CD4-positive, alpha-beta T cell treated with Interleukin-4 for 4 hours (primary cell): ENCODE results near the gene NTNG1.

Source experiments
- DNase-seq: peaks from one replicate; pipeline ENCODE4 v3.0.0-alpha.2; 2020

Gene NTNG1

DNA sequence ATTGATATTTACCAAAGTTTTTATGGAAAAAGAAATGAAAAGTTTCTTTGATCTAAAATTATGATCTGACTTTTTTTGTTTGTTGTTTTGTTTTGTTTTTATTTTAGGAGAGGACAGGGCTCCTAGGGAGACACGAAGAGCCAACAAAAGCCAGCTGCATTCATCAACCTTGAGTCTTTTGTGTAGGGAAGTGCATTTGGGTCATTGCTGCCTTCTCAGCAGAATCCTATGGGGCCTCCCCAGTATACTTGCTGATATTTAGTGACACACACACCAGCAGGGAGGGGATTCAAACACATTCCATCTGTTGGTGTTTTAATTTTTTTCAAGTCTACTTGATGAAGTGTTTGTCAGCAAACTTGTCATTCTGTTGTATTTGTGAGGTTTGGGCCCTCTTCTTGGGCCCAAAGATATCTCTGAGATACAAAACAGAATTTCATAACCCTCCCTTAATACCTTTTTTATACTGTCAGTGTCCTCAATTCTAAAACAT lies 203.5 kb downstream of the NTNG1 start:
- DNase-seq: no peak

- no peak for DNase-seq
These were observed 204.0 kb downstream of the NTNG1 start for GRCh38 chr1:107344836-107345235.

- DNase-seq: no peak
These were observed 212.0 kb downstream of the NTNG1 start for GRCh38 chr1:107352850-107353249.

- no peak for DNase-seq
These were observed 216.5 kb downstream of the NTNG1 start for GRCh38 chr1:107357376-107357775.

DNA sequence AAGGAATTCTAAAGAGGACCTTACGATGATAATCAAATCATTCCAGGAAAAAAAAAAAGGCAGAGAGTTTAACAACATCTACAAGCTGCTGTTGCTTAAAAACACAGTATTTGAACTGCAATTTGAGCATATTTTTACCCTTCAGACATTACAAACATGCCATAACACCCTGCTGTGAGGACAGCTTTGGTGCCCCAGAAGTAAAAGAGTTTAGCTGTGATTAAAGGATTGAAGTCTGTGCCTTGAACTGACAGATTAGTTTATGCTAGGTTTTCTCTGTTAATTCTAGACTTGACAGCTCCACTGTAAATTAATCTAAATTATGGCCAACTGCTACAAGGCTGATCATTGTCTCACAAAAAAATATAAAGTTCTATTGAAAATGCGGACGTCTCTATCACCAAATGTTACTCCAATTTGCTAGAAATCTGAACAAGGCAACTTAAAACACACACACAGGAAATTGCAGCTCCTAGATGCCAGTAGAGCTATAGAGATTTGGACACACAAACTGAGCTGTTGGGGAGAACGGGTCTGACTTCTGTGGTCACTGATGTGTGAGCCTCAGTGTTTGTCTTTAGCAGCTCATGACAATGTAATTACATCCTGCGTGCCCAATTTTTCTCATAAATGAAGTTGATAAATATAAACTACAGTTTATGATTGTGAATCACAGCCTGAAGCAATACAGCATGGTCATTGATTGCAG lies 217.9 kb downstream of the NTNG1 start:
- no peak for DNase-seq

DNA sequence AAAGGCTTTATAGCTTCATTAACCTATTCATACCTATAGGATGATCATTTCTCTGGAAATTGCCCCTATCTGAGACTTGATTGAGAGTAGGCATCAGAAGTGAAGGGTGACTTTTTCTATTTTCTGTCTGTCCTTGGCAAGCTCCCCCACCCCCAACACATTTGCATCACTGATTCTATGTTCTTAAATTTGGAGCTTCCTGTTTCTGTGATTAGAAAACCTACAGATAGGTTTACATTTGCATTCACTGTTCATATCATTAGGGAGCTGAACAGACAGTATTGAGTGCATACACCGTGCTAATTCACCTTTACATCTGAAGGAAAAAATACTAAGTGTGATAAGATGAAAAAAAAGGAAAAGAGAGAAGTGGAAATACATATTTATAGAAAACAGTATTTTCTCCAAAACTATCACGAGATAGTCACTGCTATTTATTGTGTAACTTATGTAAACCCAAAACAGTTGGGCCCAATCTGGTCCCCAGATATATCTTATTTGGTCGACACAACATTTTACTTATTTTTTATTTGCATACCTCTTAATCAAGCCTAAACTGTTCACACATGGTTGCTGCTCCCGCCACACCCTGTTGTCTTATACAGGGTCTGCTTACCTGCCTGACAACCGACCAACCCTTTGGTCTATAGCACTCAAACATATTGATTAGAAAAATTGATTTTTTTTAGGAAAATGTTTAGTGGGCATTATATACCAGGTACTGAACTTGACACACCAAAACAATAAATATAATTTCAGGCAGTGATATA lies 218.8 kb downstream of the NTNG1 start:
- no peak for DNase-seq

- DNase-seq: no peak
These were observed 221.8 kb downstream of the NTNG1 start for GRCh38 chr1:107362468-107363140.

- no peak for DNase-seq
These were observed 222.3 kb downstream of the NTNG1 start for GRCh38 chr1:107363154-107363553.

DNA sequence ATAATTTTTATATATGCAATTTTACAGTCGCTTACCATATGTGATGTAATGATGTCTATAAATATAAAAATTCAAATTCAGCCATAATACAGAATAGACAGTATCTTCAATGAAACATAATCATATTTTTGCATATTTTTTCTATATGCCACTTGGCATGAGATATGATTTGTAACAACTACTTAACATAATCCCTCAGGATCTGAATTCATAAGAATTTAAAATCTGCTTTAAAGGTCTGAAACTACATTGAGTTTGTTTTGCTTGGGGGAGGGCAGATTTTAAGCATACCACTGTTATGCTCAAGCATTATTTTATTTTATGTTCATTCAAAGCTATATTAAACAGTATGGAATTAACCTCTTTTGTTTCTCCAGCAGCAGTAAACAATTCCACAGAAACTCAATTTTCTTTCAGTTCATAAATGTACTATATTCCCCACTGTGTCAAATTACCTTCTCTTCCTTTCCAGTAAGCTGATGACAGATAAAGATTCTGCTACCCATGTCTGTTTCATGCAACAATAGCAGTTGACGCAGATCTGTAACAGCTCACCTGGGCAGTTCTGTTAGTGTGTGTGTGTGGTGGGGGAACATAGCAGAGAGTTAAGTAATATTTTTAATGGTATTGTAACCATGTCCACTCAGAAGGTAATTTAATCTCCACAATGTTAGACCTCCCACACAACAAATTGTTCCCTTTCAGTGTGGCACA lies 224.8 kb downstream of the NTNG1 start:
- DNase-seq: no peak

GRCh38 chr1:107378426-107378825 lies 237.6 kb downstream of the NTNG1 start:
- no peak for DNase-seq

- DNase-seq: no peak
These were observed 238.0 kb downstream of the NTNG1 start for GRCh38 chr1:107378866-107379265.

- no peak for DNase-seq
These were observed 239.0 kb downstream of the NTNG1 start for GRCh38 chr1:107379826-107380225.

DNA sequence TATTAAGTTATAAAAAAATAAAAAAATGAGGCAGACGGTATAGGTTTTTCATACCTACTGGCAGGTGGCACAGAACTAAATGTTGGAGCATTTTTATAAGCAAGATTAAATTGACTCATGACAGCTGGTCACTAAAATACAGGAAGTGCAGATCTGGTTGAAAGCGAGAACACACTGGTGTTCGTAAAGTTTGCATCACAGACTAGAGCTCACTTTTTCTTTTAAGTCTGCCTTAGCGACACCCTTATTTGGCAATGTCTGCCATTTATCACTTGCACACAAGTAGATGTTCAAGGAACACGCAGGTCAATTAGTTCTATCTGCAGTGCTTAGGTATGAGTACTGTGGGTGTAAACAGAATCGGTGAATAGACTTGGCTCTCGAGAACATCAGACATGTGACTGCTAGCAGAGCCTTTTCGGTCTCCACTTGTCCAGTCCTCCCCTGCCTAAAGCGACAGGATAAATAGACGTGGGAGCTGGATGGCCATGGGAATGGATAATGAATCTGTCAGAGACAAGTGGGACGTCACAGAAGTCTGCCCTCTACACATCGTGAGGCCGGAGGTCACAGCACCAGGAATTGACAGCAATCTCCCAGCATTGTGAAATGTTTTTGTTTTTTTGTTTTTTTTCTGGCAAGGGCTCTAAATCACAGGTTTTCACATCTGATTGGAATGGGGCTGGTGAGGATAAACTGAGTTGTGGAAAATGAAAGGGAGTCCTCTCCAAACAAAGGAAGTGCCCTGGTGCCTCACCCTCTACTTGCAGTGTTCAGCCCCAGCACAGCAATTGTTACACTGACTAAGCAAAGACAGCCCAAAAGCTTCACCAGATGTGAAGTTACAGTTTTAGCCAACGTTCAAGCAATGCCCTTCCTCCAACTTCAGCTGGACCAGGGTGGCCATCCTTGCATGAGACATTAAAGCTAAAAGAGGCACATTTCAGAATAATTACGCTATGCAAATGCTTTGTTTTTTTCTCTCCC lies 248.9 kb downstream of the NTNG1 start:
- DNase-seq: no peak

DNA sequence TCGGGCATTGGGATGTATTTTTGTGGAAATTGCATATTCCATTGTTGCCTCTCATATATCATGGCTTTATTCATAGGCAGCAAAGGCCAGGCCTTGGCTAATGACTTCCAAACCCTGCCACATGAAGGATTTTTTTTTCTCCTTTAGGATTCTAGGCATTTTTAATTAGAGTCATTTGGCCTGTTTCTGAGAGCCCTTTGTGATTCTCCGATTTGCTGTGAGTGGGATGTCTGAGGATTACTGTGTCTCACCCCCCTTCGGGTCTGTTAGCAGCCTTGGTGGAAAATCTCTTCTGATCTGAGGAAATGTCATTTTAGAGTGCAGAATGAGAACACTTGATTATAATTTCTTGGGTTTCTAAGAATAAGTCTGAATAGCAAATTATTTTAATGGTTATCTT lies 253.5 kb downstream of the NTNG1 start:
- no peak for DNase-seq

DNA sequence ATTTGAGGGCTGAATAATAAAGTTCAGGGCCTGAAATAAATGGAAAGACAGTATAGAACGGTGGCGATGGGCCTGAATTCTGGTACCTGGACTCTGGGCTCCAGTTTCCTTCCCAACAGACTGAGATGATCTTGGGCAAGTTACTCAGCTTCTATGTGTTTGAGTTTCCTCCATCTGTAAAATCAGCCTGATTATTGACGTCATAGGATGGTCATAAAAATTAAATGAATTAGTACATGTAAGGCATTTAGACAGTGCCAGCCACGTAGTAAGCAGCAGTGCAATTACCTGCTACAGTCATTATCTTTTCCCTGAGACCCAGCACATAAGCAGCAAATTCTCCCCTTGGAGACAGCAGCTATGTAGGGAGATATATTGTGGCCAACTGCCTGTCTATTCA lies 260.9 kb downstream of the NTNG1 start:
- no peak for DNase-seq

GRCh38 chr1:107404756-107405155 lies 263.9 kb downstream of the NTNG1 start:
- DNase-seq: no peak

DNA sequence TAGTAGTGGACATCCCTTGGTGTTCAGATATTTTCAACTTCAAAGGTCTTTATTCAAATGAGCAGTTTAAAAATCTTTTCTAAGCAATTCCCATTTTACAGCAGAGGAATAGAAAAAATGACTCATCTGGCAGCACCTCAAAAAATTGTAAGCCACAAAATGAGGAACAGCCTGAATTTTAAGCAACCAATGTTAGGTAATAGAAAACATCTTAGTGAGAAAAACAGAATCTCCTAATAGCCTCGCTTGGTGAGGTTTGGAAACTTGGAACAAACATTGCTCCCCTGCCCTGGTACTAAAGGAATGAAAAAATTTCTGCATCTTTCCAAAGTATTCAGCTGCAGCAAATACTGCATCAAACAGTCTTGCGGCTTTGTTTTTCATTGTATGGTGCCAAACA lies 264.4 kb downstream of the NTNG1 start:
- DNase-seq: no peak

GRCh38 chr1:107407011-107407410 lies 266.2 kb downstream of the NTNG1 start:
- DNase-seq: no peak

DNA sequence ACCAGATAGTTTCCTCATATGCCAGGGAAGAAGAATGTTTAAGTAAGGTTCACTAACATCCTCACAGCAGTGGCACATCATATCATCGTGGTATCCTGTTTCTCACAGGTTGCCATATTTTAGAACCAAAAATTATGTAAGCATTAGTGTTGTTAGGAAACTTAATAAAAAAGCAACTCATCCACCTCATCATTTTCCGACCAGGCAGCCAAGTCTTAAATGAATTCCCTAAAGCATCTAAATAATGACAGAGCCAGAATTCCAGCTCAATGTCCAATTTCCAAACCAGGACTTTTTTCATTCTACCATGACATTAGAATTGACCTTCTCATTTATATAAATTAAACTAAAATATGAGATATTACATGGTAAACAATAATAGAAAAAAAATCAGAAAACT lies 272.7 kb downstream of the NTNG1 start:
- DNase-seq: no peak

GRCh38 chr1:107413951-107414350 lies 273.1 kb downstream of the NTNG1 start:
- DNase-seq: no peak

DNA sequence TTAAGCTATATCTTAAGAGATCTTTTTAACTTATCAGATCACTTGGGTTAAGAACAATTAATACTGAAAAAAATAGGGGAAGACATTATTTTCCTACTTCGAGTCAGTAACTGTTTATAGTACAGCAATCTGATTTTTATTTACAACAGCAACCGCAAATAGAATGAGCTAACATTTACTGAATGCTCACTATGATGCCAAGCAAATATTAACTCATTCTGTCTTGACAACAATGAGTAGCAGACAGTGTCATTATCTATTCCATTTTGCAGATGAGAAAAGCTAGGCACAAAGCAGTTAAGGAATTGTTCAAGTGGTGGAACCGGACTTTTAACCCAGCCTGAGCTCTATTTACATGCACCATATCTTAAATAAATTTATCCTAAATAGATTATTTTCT lies 273.7 kb downstream of the NTNG1 start:
- DNase-seq: no peak

DNA sequence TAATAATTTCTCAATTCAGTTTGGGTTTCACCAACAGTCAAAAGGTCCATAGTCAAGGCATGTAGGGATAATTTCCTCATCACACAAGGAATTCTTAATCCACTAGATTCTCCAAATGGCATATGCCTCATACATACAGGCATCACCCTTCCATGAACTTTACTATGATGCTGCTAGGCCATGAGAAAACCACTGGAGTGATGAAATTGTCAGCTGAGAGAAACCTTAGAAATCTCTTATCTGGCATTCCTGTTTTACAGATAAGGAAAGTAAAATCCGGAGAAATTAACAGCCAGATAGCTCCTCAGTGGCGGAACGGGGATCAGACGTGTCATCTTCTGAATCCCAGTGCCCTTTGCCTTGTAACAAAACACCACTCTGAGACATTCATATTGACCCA lies 274.4 kb downstream of the NTNG1 start:
- DNase-seq: no peak
